Heart left ventricle (tissue), 16 donors: ENCODE measurements around the gene INPP4B. TPM values are rescaled to one million over a fixed set of nuclear protein-coding genes. Genes with fewer than 3 reads are reported as not detected.

Source experiments
- ATAC-seq, 4 donors: fragments of 200-7000 bp; cut with Tn5 transposase; one replicate each; pipeline ENCODE4 v1.9.1; 2020 to 2022; ENCODE audit warnings: moderate library complexity in 4 of 4, mild to moderate bottlenecking in 3 of 4, moderate number of reproducible peaks in 1 of 4
- DNase-seq, 5 donors: peaks; one replicate each; pipeline ENCODE4 v3.0.0-alpha.2; 2020
- H3K27ac ChIP-seq, 12 donors: fragments of 200-600 bp; sonication (generic) in 4 of 12; one replicate each; pipeline versions ENCODE4 v1.5.0 to v1.8.0; 2016 to 2022; ENCODE audit warnings: mild to moderate bottlenecking in 2 of 12
- H3K27me3 ChIP-seq, 9 donors: fragments of 200-600 bp; sonication (generic) in 2 of 9; one replicate each; pipeline versions ENCODE4 v1.5.1 to v1.8.0; 2016 to 2022; ENCODE audit warnings: mild to moderate bottlenecking in 3 of 9
- H3K36me3 ChIP-seq, 9 donors: fragments of 200-600 bp; sonication (generic) in 2 of 9; one replicate each; pipeline versions ENCODE4 v1.5.0 to v1.8.0; 2018 to 2022; ENCODE audit warnings: mild to moderate bottlenecking in 2 of 9
- H3K4me1 ChIP-seq, 12 donors: fragments of 200-600 bp; sonication (generic) in 4 of 12; one replicate each; pipeline versions ENCODE4 v1.5.0 to v1.8.0; 2016 to 2022; ENCODE audit warnings: mild to moderate bottlenecking in 3 of 12
- H3K4me3 ChIP-seq, 12 donors: fragments of 200-600 bp; sonication (generic) in 4 of 12; one replicate each; pipeline versions ENCODE4 v1.5.0 to v1.8.0; 2017 to 2022; ENCODE audit warnings: mild to moderate bottlenecking in 9 of 12, moderate library complexity in 4 of 12
- H3K9me3 ChIP-seq, 12 donors: fragments of 200-600 bp; sonication (generic) in 4 of 12; one replicate each; pipeline versions ENCODE4 v1.5.0 to v1.8.0; 2016 to 2022; ENCODE audit warnings: mild to moderate bottlenecking in 1 of 12
- POLR2A ChIP-seq, 2 donors: fragments of 450-650 bp; IDR thresholded peaks; one replicate each; pipeline ENCODE4 v1.6.1; 2017; ENCODE audit warnings: antibody characterized with exemption in 2 of 2, mild to moderate bottlenecking in 2 of 2, moderate library complexity in 2 of 2
- WGBS, 4 donors: extraction: QIAGEN DNeasy Blood & Tissue Kit in 2 of 4; methylation state at CpG; one replicate each; pipeline versions ENCODE4 v1.1.5 to v1.1.7; 2013 to 2018; 5-methylcytosine and 5-hydroxymethylcytosine counted together
- intact Hi-C, 10 donors: fragments of 100-400 bp; cut with DNase I; formaldehyde crosslinking; loops; one replicate each; pipeline versions ENCODE4 v1.11.1 to v1.14.2; 2022
- polyA plus RNA-seq, 2 donors: library from polyadenylated mRNA; stranded (reverse); fragments of 200-250 nt; gene quantifications; one replicate each; pipeline ENCODE4 v1.2.3, GENCODE V29; 2013
- total RNA-seq, 9 donors: library from RNA; depleted of rRNA in 2 of 9; stranded (reverse); fragments of >200 nt in 2 of 9; fragmentation: NEBNext Ultra II Directional in 3 of 9; extraction: Animal tissue kit (Norgen Biotek cat#: 25700) in 3 of 9; gene quantifications; one replicate each; pipeline versions ENCODE4 v1.1.0 to v1.2.4, GENCODE V29; 2016 to 2023
- TF ChIP-seq, protein P1 (sequence below), 12 donors: fragments of 200-600 bp; sonication (generic) in 4 of 12; IDR thresholded peaks; one replicate each; pipeline versions ENCODE4 v1.5.0 to v1.8.0; 2018 to 2022; ENCODE audit warnings: antibody characterized with exemption in 12 of 12, mild to moderate bottlenecking in 5 of 12
- donor health status: ischemic (EF 13 %, LVEDD 7.1; RV severe dilation, severe dysfunction).
- donor health status: healthy with polysubstance abuse.
- donor health status: DM: no; HTN: yes; CAD: no.
- donor health status: DM: no; HTN: no; CAD: no.
- donor health status: ischemic (EF 25% LVEDD 6.9; RV normal size, moderate dysfunction).
- donor health status: ischemic (EF 25% LVEDD 5.7; RV mildly dilated, moderate dysfunction).
- donor health status: healthy.
- donor health status: DM: yes; HTN: yes; CAD: no.
- donor health status: ischemic (EF 35%, LVEDD 5.7; RV mildly dilated, moderate dysfunction).
- donor health status: nonischemic (EF 11% LVEDD 7.7; RV severe dilation, severe dysfunction).
- donor health status: DM: yes; HTN: yes; CAD: no.
- donor health status: PGD.
- donor health status: ischemic (EF 29% LVEDD 5.4; RV normal size, mild dysfunction).
- donor health status: nonischemic (EF 23%, LVEDD 6.1; RV moderate dilation, normal function).

Gene INPP4B
- total and polyA plus RNA-seq, 11 donors, result 5.5 to 128 (median 39.1) TPM

DNA sequence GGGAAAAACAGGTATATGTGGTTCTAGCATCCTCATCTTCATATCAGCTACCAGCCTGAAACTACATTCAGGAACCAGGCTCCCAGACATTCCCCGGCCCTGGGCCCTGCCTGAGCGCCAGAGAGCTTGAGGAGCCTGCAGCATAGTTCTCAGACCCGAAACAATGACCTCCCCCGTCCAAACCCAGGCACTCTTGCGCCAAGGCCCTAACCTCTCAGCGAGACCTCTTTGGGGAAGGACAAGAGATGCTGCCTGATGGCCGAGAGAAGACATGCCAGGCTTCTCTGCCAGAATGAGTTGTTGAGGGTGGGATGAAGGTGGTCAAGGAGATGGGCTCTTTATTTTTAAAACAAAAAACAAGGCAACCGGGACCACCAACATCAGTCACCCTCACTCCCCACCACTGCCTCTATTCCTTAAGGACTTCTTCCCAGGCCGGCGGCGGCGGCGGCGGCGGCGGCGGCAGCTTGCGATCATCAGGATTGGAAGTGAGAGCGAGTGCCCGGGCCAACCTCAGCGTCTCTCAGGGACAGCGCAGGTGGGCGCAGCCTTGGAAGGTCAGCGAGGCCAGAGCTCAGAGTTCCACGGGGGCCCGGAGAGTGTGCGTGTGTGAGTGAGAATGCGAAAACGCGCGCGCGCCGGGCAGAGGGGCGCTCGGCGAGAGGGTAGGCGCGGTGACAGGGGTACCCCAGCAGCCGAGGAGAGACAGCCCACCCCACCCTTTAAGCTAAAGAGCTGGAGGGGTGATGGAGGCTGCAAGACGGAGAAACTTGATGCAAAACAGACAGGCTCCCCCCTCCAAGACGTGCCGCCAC lies 601 bp downstream of the INPP4B start:
- no peaks in the 10 kb centered on the region for H3K9me3 ChIP-seq
- peaks cover 0 to 27% (median 2%) of the 10 kb centered on the region in 12 donors for H3K4me1 ChIP-seq
- 4 to 8% (median 6%) methylated on average over 24 to 43 of the region's 43 CpGs for WGBS, 4 donors
- H3K4me3 ChIP-seq, result peak overlapping the region; percentile 57 to 85 (median 72)
- TF ChIP-seq, protein P1, sequence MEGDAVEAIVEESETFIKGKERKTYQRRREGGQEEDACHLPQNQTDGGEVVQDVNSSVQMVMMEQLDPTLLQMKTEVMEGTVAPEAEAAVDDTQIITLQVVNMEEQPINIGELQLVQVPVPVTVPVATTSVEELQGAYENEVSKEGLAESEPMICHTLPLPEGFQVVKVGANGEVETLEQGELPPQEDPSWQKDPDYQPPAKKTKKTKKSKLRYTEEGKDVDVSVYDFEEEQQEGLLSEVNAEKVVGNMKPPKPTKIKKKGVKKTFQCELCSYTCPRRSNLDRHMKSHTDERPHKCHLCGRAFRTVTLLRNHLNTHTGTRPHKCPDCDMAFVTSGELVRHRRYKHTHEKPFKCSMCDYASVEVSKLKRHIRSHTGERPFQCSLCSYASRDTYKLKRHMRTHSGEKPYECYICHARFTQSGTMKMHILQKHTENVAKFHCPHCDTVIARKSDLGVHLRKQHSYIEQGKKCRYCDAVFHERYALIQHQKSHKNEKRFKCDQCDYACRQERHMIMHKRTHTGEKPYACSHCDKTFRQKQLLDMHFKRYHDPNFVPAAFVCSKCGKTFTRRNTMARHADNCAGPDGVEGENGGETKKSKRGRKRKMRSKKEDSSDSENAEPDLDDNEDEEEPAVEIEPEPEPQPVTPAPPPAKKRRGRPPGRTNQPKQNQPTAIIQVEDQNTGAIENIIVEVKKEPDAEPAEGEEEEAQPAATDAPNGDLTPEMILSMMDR (IDR thresholded peaks at IDR 0.05), result no peak
- no peak for TF ChIP-seq POLR2A (IDR thresholded peaks at IDR 0.05)
- ATAC-seq (peak; percentile 16 to 36 (median 32)), DNase-seq (peak; percentile 17 to 55 (median 35))
- peak overlapping the region; percentile 73 to 96 (median 86) for H3K27ac ChIP-seq
- peaks cover 0 to 46% (median 2%) of the 10 kb centered on the region in 9 donors for H3K27me3 ChIP-seq
- intact Hi-C loops, result loop anchor here (2.0 to 10.0 kb wide), 16 partner anchors 491 to 1691 kb away; partner anchors contain the start of gene ZNF330 (in 1 of the 10)
- no peaks in the 10 kb centered on the region for H3K36me3 ChIP-seq

DNA sequence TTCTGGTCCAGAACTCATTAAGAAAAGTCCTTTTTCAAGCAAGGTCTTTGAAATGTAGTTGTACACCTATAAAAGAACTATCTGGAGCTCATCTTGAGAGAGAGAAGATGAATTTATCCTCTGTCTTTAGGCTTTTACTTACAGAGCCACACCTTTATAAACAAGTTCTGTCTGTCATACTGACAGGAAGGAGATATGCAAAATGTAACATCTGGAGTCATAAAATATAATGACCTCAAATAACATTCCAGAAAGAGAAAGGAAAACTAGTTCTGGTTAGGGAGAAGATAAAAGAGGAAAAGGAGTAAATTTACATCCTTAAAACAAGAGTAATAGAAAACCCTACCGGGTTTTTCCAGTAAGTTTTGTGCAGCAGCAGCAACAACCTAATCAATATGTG lies 1.3 kb downstream of the INPP4B start:
- Histone ChIP-seq H3K4me3 (peak overlapping the region in 11 of 12 donors; percentile 67 to 85 (median 72)), H3K27ac (peak overlapping the region in 9 of 12 donors; percentile 78 to 96 (median 87)), H3K9me3 (no peaks in the 10 kb centered on the region), H3K4me1 (peaks cover 0 to 27% (median 2%) of the 10 kb centered on the region in 12 donors), H3K36me3 (no peaks in the 10 kb centered on the region), H3K27me3 (peaks cover 0 to 46% (median 2%) of the 10 kb centered on the region in 9 donors)
- no peak for ATAC-seq
- 29 to 35% (median 34%) methylated on average over 1 of the region's 1 CpG for WGBS, 4 donors
- TF ChIP-seq, protein P1 (IDR thresholded peaks at IDR 0.05), result no peak
- no peak for TF ChIP-seq POLR2A (IDR thresholded peaks at IDR 0.05)
- intact Hi-C loops, result loop anchor here (5.0 to 10.0 kb wide), 14 partner anchors 490 to 1690 kb away; partner anchors contain the start of gene ZNF330 (in 1 of the 10)
- no peak for DNase-seq

DNA sequence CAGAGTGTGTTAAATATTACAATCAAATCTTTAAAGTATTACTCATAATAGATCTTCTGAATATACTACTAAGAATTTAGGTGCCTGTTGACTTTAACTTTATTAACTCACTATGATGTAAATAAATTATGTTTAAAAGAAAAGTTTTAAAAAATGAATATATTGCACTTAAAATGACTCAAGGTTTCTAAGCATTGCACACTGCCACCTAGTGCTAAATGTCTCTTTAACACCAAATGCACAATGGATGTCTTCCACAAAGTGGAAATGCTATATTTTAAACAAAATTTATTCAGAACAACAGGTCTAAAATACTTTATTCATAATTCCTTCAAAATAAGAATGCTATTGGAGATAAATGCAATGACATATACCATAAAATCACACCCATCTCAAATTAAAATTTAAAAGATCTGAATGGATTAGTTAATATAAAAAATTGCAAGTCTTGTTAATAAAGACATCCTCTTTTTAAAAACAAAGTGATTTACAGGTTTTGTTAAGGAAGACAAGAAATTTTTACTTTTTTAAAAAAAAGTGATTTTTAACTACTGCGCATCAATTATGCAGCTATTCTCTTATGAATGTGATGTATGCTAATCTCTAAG lies 5.5 kb downstream of the INPP4B start:
- H3K9me3 ChIP-seq, result no peaks in the 10 kb centered on the region

More for the DNA sequence above, 5.5 kb downstream of the INPP4B start:
- no peak for ATAC-seq
- WGBS, 4 donors, result 38 to 89% (median 84%) methylated on average over 1 of the region's 1 CpG
- H3K36me3 ChIP-seq, result no peaks in the 10 kb centered on the region
- no peak overlapping the region for H3K4me3 ChIP-seq
- peaks cover 0 to 15% (median 0%) of the 10 kb centered on the region in 12 donors for H3K4me1 ChIP-seq
- H3K27ac ChIP-seq, result no peak overlapping the region
- H3K27me3 ChIP-seq, result peaks cover 0 to 17% (median 0%) of the 10 kb centered on the region in 9 donors
- intact Hi-C loops, result loop anchor here in 9 of 10 donors (2.0 to 10.0 kb wide), 12 partner anchors 486 to 1686 kb away; no protein-coding TSS in a partner anchor
- DNase-seq, result no peak
- TF ChIP-seq, protein P1 (IDR thresholded peaks at IDR 0.05), result peak; percentile 46 to 73 (median 66)
- TF ChIP-seq POLR2A (IDR thresholded peaks at IDR 0.05), result no peak
